Thoracic aorta endothelial cell (primary cell): ENCODE results near the gene MRRF. TPM values are rescaled to one million over a fixed set of nuclear protein-coding genes. Genes with fewer than 3 reads are reported as not detected.
A peak's percentile ranks its signal among the peaks of the same experiment; 100 is the strongest.

Source experiments
- small RNA-seq: library from RNA; depleted of rRNA; stranded (forward); fragments of <200 nt; gene quantifications from one replicate; pipeline ENCODE3, GENCODE V24; 2012
- total RNA-seq: library from RNA; depleted of rRNA; stranded (reverse); fragments of >200 nt; gene quantifications from 2 replicates; pipeline ENCODE4 v1.2.3, GENCODE V29; 2012

MRRF gene
- 54.3 and 58.4 TPM in 2 replicates for total RNA-seq

GRCh38 chr9:122264360-122265148 is at the start of gene MRRF, which contains the start of gene RBM18:
Gene MRRF (plus strand): TSS chr9:122264882. CDS start chr9:122270892, 6,010 bp downstream.
Gene RBM18 (minus strand): TSS chr9:122264840. CDS start chr9:122261492, 3,348 bp downstream.

GRCh38 chr9:122228568-122229484 is 35.9 kb upstream of the MRRF start, which contains the start of gene LHX6:
Gene LHX6 (minus strand): TSS chr9:122228957. CDS start chr9:122228740, 217 bp downstream.

GRCh38 chr9:122370869-122371755 is 106.4 kb downstream of the MRRF start, which contains the start of gene PTGS1:
Gene PTGS1 (plus strand): TSS chr9:122371024. CDS start chr9:122371085, 61 bp downstream.

Small RNA genes lying within 50 kb of the gene (small RNA-seq; reads per million reads assigned to genes)
- gene AL162424.1 = 0.77 reads per million, percentile 8 among the genes with 10 or more reads in this experiment

Other genes with a start within 250 kb of the MRRF start
- 3.1 and 4.3 TPM in 2 replicates for gene TTLL11, start 171.6 kb upstream of the MRRF start, total RNA-seq
- 30.1 and 35.4 TPM in 2 replicates for gene NDUFA8, start 105.1 kb upstream of the MRRF start, total RNA-seq
- gene MORN5, start 105.0 kb upstream of the MRRF start, total RNA-seq = not detected in 2 replicates
- gene LHX6, start 35.9 kb upstream of the MRRF start, total RNA-seq = under 0.01 and 0.29 TPM in 2 replicates
- 11.2 and 12.1 TPM in 2 replicates for gene RBM18, start within 50 bp of the MRRF start, total RNA-seq
- 0.43 and 39.4 TPM in 2 replicates for gene PTGS1, start 106.1 kb downstream of the MRRF start, total RNA-seq
- not detected in 2 replicates for gene OR1J1, start 213.0 kb downstream of the MRRF start, total RNA-seq
- not detected in 2 replicates for gene OR1J2, start 245.9 kb downstream of the MRRF start, total RNA-seq